HG02973 (cell line): Measurements from ENCODE around the gene RAB3A.

Experiments
- ATAC-seq: cut with Tn5 transposase; IDR thresholded peaks from one replicate; pipeline ENCODE4 v1.9.1; 2021; ENCODE audit warnings: moderate library complexity; ENCODE audit not compliant: unreplicated experiment

The RAB3A gene

DNA sequence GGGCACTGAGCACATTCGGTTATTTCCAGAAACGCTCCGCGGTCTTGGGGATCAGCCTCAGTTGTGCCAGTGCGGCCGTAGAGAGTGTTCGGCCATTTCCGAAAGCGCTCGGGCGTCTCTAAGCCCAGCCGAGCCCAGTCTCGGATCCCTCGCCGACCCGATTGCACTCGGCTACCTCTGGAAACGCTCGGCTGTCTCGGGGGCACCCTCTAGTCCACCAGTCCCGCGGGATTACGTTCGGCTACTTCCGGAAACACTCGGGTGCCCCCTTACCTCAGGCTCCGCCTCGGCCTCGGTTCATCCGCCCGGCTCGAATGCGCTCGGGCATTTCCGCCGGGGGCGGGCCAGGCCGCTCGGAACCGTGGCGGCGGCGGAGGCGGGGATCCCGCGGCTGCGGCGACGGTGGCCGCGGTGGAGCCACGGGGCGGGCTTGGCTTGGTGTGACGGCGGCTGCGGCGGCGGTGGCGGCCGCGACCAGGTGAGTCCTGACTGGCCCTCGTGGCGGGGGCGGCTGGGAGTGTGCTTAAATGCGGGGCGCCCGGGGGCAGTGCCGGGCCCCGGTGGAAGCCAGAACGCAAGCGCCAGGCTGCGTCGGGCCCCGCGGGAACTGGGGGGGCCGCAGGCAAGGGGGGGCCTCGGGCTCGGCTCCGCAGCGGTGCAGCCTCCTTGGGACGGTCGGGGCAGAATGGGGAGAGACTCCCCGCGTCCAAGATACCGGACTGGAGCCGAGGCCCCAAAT is 50.9 kb downstream of the RAB3A start, which contains the start of gene PIK3R2:
PIK3R2 (plus strand) TSS at position 347 of the 739 bp plus-strand sequence. CDS start 2,717 bp downstream, outside the sequence.
- peak; percentile 71 for ATAC-seq

DNA sequence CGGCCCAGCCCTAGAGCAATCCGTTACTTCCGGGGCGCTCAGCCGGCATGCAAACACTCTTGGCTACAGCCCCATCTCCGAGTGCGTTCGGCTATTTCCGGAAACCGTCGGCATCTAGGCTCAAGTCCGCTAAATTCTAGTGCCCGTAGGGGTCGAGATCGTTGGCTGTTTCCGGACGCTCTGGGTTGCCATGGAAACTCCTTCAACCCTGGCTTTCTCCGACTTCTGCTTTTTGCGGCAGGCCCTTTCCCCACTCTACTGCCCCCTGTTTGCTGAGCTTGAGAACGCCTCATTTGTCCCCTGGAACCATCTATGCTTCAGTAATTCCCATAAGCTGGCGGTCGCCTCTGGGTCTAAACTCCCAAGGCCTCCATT is 51.4 kb downstream of the RAB3A start:
- peak; percentile 60 for ATAC-seq

DNA sequence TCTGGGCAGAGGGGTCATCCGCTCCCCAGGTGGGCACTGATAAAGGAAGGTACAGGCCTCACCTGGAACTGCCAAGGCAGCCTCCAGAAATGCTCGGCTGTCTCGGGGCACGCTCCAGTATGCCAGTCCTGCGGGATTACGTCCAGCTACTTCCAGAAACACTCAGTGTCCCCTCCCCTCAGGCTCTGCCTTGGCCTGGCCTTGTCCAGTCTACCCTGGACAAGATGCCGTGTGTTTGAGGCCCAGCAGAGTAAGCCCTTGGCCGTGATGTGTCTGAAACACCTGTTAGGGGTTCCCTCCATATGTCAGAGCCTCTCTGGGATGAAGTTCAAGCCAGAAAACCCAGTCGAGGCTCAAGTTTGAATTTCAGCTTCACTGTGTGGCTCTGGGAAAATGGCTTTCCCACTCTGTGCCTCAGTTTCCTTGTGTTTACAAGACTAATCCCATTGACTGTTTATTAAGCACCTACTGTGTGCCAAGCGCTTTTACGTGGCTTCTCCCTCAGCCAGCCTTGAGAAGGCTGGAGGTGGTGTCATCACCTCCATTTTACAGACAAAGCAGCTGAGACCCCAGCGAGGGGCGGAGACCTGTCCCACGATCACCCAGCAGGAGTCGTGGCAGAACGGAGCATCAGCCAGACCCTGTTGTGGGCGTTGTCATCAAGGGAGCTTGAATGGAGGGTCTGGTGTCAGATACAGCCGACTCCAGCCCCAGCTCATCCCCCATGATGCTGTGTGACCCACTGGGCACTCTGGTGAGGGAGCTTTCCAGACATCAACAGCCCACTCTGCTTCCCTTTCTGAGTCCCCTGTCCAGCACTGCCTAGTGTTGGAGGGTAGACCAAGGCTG is 52.8 kb downstream of the RAB3A start:
- no peak for ATAC-seq

DNA sequence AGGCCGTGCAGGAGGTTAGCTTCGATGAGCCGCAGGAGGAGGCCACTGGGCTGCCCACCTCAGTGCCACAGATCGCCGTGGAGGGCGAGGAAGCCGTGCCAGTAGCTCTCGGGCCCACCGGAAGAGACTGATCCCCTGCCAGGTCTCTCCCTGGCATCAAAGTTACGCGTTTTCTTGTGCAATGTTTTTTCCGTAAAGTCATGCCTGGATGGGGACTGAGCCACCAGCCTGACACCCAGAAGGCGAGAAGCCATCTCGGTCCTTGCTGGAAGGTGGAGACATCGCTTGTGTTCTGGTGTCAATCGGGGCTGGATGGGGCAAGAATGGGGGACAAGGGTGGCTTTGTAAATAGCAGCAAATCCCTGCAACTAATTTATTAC is 54.3 kb downstream of the RAB3A start:
- no peak for ATAC-seq

DNA sequence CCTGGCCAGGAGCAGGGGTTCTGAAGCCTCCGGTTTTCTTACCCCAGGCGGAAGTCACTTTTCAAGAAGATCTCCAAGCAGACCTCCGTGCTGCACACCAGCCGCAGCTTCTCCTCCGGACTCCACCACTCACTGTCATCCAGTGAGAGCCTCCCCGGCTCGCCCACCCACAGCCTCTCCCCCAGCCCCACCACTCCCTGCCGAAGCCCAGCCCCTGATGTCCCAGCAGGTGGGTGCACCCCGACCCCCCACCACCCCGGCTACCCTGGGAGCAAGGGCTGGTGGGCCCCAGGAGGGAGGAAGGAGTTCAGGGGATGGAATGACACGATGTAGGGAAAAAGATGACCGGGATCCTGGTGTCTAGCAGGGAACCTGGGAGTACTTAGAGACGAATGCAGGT is 56.4 kb downstream of the RAB3A start:
- no peak for ATAC-seq
